Keratinocyte (primary cell): Measurements from ENCODE around the gene TLR4.

Experiments used
- EZH2 ChIP-seq: IDR thresholded peaks from one replicate; pipeline ENCODE4 v1.6.1; 2012; ENCODE audit warnings: inconsistent platforms, mild to moderate bottlenecking, low read length, moderate library complexity
- TF ChIP-seq, protein P1 (sequence below), 3 experiments: IDR thresholded peaks in 1 of 3; conservative IDR thresholded peaks in 1 of 3; optimal IDR thresholded peaks in 1 of 3; 2 replicates in 2 of 3; 3 replicates in 1 of 3; pipeline versions ENCODE3 to v1.5.1; 2011; ENCODE audit warnings: low read length in 3 of 3, mild to moderate bottlenecking in 3 of 3, moderate library complexity in 2 of 3, control low read depth in 1 of 3, inconsistent platforms in 1 of 3; ENCODE audit not compliant: insufficient read depth in 2 of 3; ENCODE audit errors: extremely low read depth in 1 of 3

DNA sequence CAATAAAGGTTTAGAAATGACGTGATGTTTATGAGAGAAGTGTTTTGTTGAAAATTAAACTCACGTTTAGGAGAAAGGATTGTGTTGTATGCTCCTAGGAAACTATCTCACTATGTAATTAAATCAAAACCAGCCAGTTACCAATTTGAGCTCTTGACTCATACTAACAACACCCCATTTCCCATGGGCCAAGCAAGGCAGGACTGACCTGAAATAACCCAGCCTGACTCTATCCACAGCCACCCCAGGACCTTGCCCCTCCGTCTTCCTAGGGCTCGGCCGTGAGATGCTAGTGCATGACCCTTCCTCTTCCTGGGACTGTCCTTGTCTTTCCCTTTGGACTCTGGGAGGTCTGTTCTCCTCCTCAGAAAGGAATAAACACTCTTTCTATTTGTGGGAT, 16.4 kb downstream of the TLR4 start:
- TF ChIP-seq, protein P1, sequence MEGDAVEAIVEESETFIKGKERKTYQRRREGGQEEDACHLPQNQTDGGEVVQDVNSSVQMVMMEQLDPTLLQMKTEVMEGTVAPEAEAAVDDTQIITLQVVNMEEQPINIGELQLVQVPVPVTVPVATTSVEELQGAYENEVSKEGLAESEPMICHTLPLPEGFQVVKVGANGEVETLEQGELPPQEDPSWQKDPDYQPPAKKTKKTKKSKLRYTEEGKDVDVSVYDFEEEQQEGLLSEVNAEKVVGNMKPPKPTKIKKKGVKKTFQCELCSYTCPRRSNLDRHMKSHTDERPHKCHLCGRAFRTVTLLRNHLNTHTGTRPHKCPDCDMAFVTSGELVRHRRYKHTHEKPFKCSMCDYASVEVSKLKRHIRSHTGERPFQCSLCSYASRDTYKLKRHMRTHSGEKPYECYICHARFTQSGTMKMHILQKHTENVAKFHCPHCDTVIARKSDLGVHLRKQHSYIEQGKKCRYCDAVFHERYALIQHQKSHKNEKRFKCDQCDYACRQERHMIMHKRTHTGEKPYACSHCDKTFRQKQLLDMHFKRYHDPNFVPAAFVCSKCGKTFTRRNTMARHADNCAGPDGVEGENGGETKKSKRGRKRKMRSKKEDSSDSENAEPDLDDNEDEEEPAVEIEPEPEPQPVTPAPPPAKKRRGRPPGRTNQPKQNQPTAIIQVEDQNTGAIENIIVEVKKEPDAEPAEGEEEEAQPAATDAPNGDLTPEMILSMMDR (optimal IDR thresholded peaks at IDR 0.05 in 1 of 3, IDR thresholded peaks at IDR 0.05 in 1 of 3, conservative IDR thresholded peaks at IDR 0.05 in 1 of 3; ENCODE audit: extremely low read depth in 1 of 3, insufficient read depth in 2 of 3, low read length in 3 of 3): no peak
- no peak for TF ChIP-seq EZH2
